K562 (cell line): Measurements from ENCODE around the gene JPH3. TPM values are rescaled to one million over a fixed set of nuclear protein-coding genes. Genes with fewer than 3 reads are reported as not detected.

Experiments used
- ATAC-seq: fragments of 200-7000 bp; cut with Tn5 transposase; 3 replicates; pipeline ENCODE4 v1.9.1; 2020; ENCODE audit warnings: moderate library complexity
- BruUV-seq: library from RNA; stranded (reverse); fragments of 400-500 nt; replicated peaks from 2 replicates; lab custom pipeline; 2021; lab: Mats Ljungman, UMichigan
- CTCF ChIA-PET: fragments of 300-600 bp; formaldehyde crosslinking; extraction: SDS; loops from one replicate; lab custom pipeline; 2021; ENCODE audit warnings: low intra/inter-chr PET ratio; lab: Yijun Ruan, JAX
- POLR2A ChIA-PET: fragments of 300-600, 350-650 bp; sonication (Branson Sonifier 250); formaldehyde crosslinking; extraction: SDS; loops from one replicate; lab custom pipeline; 2021; ENCODE audit warnings: antibody characterized with exemption, inconsistent platforms; lab: Yijun Ruan, JAX
- DNase-seq, 4 experiments: peaks; one replicate each; pipeline versions ENCODE4 v3.0.0 to v3.0.0-alpha.2; 2011 to 2018; ENCODE audit warnings: low spot score in 3 of 4, mixed read lengths in 3 of 4; ENCODE audit errors: extremely low read depth in 1 of 4
- FAIRE-seq: peaks from 2 replicates; lab custom pipeline; 2011; peaks lifted over from hg19 to GRCh38; lab: Jason Lieb, UNC
- H2AFZ ChIP-seq: 2 replicates; pipeline ENCODE4 v1.6.0; 2011; ENCODE audit warnings: low read depth, low read length, control low read depth, inconsistent platforms
- H3K27ac ChIP-seq: fragments of 200-600 bp; 3 replicates; pipeline ENCODE4 v1.8.0; 2011; ENCODE audit warnings: low read depth, mild to moderate bottlenecking, control low read depth, inconsistent platforms, low read length, moderate library complexity, mixed read lengths; ENCODE audit errors: extremely low read depth
- H3K27me3 ChIP-seq, 2 experiments: fragments of 300-600 bp in 1 of 2; 2 replicates in 1 of 2; 3 replicates in 1 of 2; pipeline versions ENCODE4 v1.6.0 to v1.8.0; 2011; ENCODE audit warnings: inconsistent platforms in 2 of 2, low read length in 2 of 2, mild to moderate bottlenecking in 1 of 2, mixed read lengths in 1 of 2, moderate library complexity in 1 of 2; ENCODE audit not compliant: control insufficient read depth in 2 of 2, insufficient read depth in 2 of 2
- H3K36me3 ChIP-seq: fragments of 300-600 bp; 3 replicates; pipeline ENCODE4 v1.8.0; 2011; ENCODE audit warnings: mild to moderate bottlenecking, low read length, inconsistent platforms; ENCODE audit not compliant: control insufficient read depth, insufficient read depth
- H3K4me1 ChIP-seq, 2 experiments: fragments of 200-600 bp in 1 of 2; replicated peaks in 1 of 2; 2 replicates in 1 of 2; 3 replicates in 1 of 2; pipeline versions ENCODE4 v1.5.1 to v1.8.0; 2011; ENCODE audit warnings: inconsistent platforms in 2 of 2, low read length in 2 of 2, mild to moderate bottlenecking in 1 of 2, mixed read lengths in 1 of 2, moderate library complexity in 1 of 2; ENCODE audit not compliant: control insufficient read depth in 2 of 2, insufficient read depth in 2 of 2
- H3K4me2 ChIP-seq: 2 replicates; pipeline ENCODE4 v1.6.1; 2011; ENCODE audit warnings: low read length, control low read depth, inconsistent platforms, mixed read lengths; ENCODE audit not compliant: insufficient read depth
- H3K4me3 ChIP-seq: fragments of 200-600 bp; sonication (generic), shearing (Covaris generic); 2 replicates; pipeline ENCODE4 v1.5.1; 2016; ENCODE audit warnings: control low read depth, inconsistent platforms
- H3K79me2 ChIP-seq: fragments of 200-600 bp; 3 replicates; pipeline ENCODE4 v1.8.0; 2011; ENCODE audit warnings: low read length, inconsistent platforms; ENCODE audit not compliant: control insufficient read depth, insufficient read depth
- H3K9ac ChIP-seq, 2 experiments: 2 replicates each; pipeline versions ENCODE4 v1.6.0 to v1.6.1; 2011; ENCODE audit warnings: low read depth in 2 of 2, low read length in 2 of 2, control low read depth in 1 of 2, inconsistent platforms in 1 of 2, mild to moderate bottlenecking in 1 of 2, mixed read lengths in 1 of 2; ENCODE audit not compliant: insufficient read depth in 1 of 2
- H3K9me1 ChIP-seq: one replicate; pipeline ENCODE4 v1.6.0; 2011; ENCODE audit warnings: inconsistent platforms, mild to moderate bottlenecking, low read length, moderate library complexity; ENCODE audit not compliant: control insufficient read depth, insufficient read depth
- H3K9me3 ChIP-seq: replicated peaks from 2 replicates; pipeline ENCODE4 v1.5.1; 2011; ENCODE audit warnings: low read depth, low read length, inconsistent platforms; ENCODE audit not compliant: control insufficient read depth, insufficient read depth
- H4K20me1 ChIP-seq: replicated peaks from 2 replicates; pipeline ENCODE4 v1.6.1; 2011; ENCODE audit warnings: low read length, inconsistent platforms, mixed read lengths; ENCODE audit not compliant: control insufficient read depth, insufficient read depth
- FOXJ3 ChIP-seq: sonication (generic); formaldehyde crosslinking; IDR thresholded peaks from 2 replicates; pipeline ENCODE4 v1.4.0; 2020; ENCODE audit warnings: mild to moderate bottlenecking, missing genetic modification reagents
- HLTF ChIP-seq: fragments of 450-650 bp; IDR thresholded peaks from 2 replicates; pipeline ENCODE4 v1.6.1; 2016
- NFATC3 ChIP-seq: fragments of 450-650 bp; IDR thresholded peaks from 2 replicates; pipeline ENCODE4 v1.6.1; 2017; ENCODE audit warnings: mild to moderate bottlenecking
- NUFIP1 ChIP-seq: fragments of 450-650 bp; IDR thresholded peaks from 2 replicates; pipeline ENCODE4 v1.6.1; 2018; ENCODE audit not compliant: partially characterized antibody
- PATZ1 ChIP-seq: fragments of 250-450 bp; sonication (Bioruptor Pico); IDR thresholded peaks from 2 replicates; pipeline ENCODE4 v1.5.0; 2020; ENCODE audit warnings: mild to moderate bottlenecking, borderline replicate concordance
- PHB ChIP-seq: fragments of 250-450 bp; sonication (Bioruptor Pico); IDR thresholded peaks from 2 replicates; pipeline ENCODE4 v1.5.0; 2021
- PKNOX1 ChIP-seq: fragments of 450-650 bp; IDR thresholded peaks from 2 replicates; pipeline ENCODE4 v1.6.1; 2016
- RREB1 ChIP-seq: fragments of 250-450 bp; sonication (Bioruptor Pico); IDR thresholded peaks from 2 replicates; pipeline ENCODE4 v1.4.0; 2020
- U2AF2 ChIP-seq: fragments of 200-400 bp; formaldehyde crosslinking; optimal IDR thresholded peaks from 2 replicates; pipeline ENCODE3; 2017; ENCODE audit warnings: low read depth, mild to moderate bottlenecking, low read length
- ZEB2 ChIP-seq: fragments of 450-650 bp; IDR thresholded peaks from 2 replicates; pipeline ENCODE4 v1.6.1; 2016
- ZNF134 ChIP-seq: fragments of 250-450 bp; sonication (Bioruptor Pico); conservative IDR thresholded peaks from 2 replicates; pipeline ENCODE4 v1.4.0; 2020
- ZNF408 ChIP-seq: fragments of 250-450 bp; sonication (Bioruptor Pico); IDR thresholded peaks from 2 replicates; pipeline ENCODE4 v1.4.0; 2020; ENCODE audit warnings: low read depth, mild to moderate bottlenecking, moderate library complexity
- ZNF436 ChIP-seq: fragments of 250-450, 450-650 bp; sonication (Bioruptor Pico); formaldehyde crosslinking; IDR thresholded peaks from 2 replicates; pipeline ENCODE4 v1.7.0; 2020; ENCODE audit warnings: mild to moderate bottlenecking
- WGBS: fragments of 100-300 bp; shearing (Covaris generic); methylation state at CpG from one replicate; pipeline ENCODE4 v1.1.6; 2016; ENCODE audit warnings: low coverage, mixed read lengths; ENCODE audit not compliant: insufficient coverage; ENCODE audit errors: missing lambda C conversion rate; 5-methylcytosine and 5-hydroxymethylcytosine counted together
- in situ Hi-C: fragments of 300-500 bp; cut with MboI; formaldehyde crosslinking; loops from 4 replicates; pipeline ENCODE4 v1.15.0; 2018; ENCODE audit warnings: inconsistent platforms, mixed read lengths
- intact Hi-C: fragments of 100-400 bp; cut with micrococcal nuclease; formaldehyde crosslinking; loops from 2 replicates; pipeline ENCODE4 v1.14.2; 2022
- polyA plus RNA-seq, 8 experiments: library from polyadenylated mRNA; depleted of rRNA in 4 of 8; stranded (reverse) in 5 of 8; unstranded in 3 of 8; fragments of >200 nt; fragmentation: Nextera tagmentation in 2 of 8; fragmentation: Illumina TruSeq in 1 of 8; extraction: Ambion mirVana in 2 of 8; extraction: Trizol in 1 of 8; gene quantifications; 2 replicates each; pipeline versions ENCODE4 v1.2.1 to v1.2.3, GENCODE V29; 2011 to 2014; ENCODE audit warnings: inconsistent platforms in 1 of 8, missing spikeins in 1 of 8
- total RNA-seq, 7 experiments: library from RNA; depleted of rRNA in 6 of 7; stranded (reverse); fragments of >200 nt in 6 of 7; fragmentation: Illumina TruSeq in 2 of 7; extraction: Trizol in 2 of 7; gene quantifications; 2 replicates each; pipeline versions ENCODE4 v1.2.1 to v1.2.3, GENCODE V29; 2011 to 2021; ENCODE audit warnings: low replicate concordance in 1 of 7

The JPH3 gene
- total and polyA plus RNA-seq, 9 of the 15 experiments (the other 6 are each of a cell fraction or from before 2014, with no cell fraction given) = 0.01 TPM; not detected in 8

GRCh38 chr16:87681981-87682570, 79.8 kb downstream of the JPH3 start (continued):
- peak; percentile 49; the same call in 1 of the 2 replicates for TF ChIP-seq PKNOX1

GRCh38 chr16:87682852-87683399, 80.6 kb downstream of the JPH3 start:
- Histone ChIP-seq H3K36me3 (no peaks in the 10 kb centered on the region), H3K9me3 (no peaks in the 10 kb centered on the region), H3K27me3 (peaks cover 26 to 76% of the 10 kb centered on the region in 2 experiments), H2AFZ (no peak overlapping the region), H3K4me3 (no peak overlapping the region), H3K9me1 (no peaks in the 10 kb centered on the region), H3K4me2 (no peak overlapping the region), H3K79me2 (no peaks in the 10 kb centered on the region), H3K4me1 (peaks cover 0 to 39% of the 10 kb centered on the region in 2 experiments; a peak in 2 of 5 replicates), H4K20me1 (peaks cover 8% of the 10 kb centered on the region), H3K27ac (no peak overlapping the region), H3K9ac (no peak overlapping the region)
- 27% methylated on average over 15 of the region's 18 CpGs for WGBS
- CTCF ChIA-PET = no interaction called here
- no TSS peak for BruUV-seq
- POLR2A ChIA-PET = interaction anchor here (0.6 kb wide), 1 partner anchor 21 kb away, joined by 3 read pairs; no protein-coding TSS in a partner anchor
- in situ Hi-C loops = no loop called here
- ATAC-seq (no peak), DNase-seq (no peak), FAIRE-seq (no peak)
- intact Hi-C loops = no loop called here
- TF ChIP-seq ZEB2 = no peak
- no peak for TF ChIP-seq PHB (CRISPR knock-in tag)
- no peak for TF ChIP-seq FOXJ3
- TF ChIP-seq PATZ1 = no peak
- TF ChIP-seq RREB1 (CRISPR knock-in tag) = no peak
- no peak for TF ChIP-seq ZNF134 (CRISPR knock-in tag)
- TF ChIP-seq NUFIP1 = no peak
- TF ChIP-seq U2AF2 = no peak
- no peak for TF ChIP-seq NFATC3
- no peak for TF ChIP-seq ZNF408 (CRISPR knock-in tag)
- TF ChIP-seq HLTF = no peak
- TF ChIP-seq ZNF436 = no peak
